Colonic mucosa (tissue), 4 donors: ENCODE results near the gene TCF25. TPM values are rescaled to one million over a fixed set of nuclear protein-coding genes. Genes with fewer than 3 reads are reported as not detected.

Experiments
- DNase-seq: peaks from one replicate; pipeline ENCODE4 v3.0.0-alpha.2; 2020
- H3K27ac ChIP-seq: fragments of 200-600 bp; one replicate; pipeline ENCODE4 v1.8.0; 2021
- H3K27me3 ChIP-seq: fragments of 200-600 bp; one replicate; pipeline ENCODE4 v1.8.0; 2021
- H3K36me3 ChIP-seq: fragments of 200-600 bp; one replicate; pipeline ENCODE4 v1.8.0; 2021
- H3K4me1 ChIP-seq: fragments of 200-600 bp; one replicate; pipeline ENCODE4 v1.8.0; 2021; ENCODE audit warnings: mild to moderate bottlenecking
- H3K4me3 ChIP-seq: fragments of 200-600 bp; one replicate; pipeline ENCODE4 v1.8.0; 2021
- H3K9ac ChIP-seq, 2 donors: one replicate each; pipeline ENCODE4 v1.7.0; 2013; ENCODE audit warnings: control low read depth in 2 of 2, low read depth in 2 of 2, low read length in 2 of 2
- H3K9me3 ChIP-seq: fragments of 200-600 bp; one replicate; pipeline ENCODE4 v1.8.0; 2021
- CTCF ChIP-seq: fragments of 200-600 bp; IDR thresholded peaks from one replicate; pipeline ENCODE4 v1.8.0; 2022; ENCODE audit warnings: antibody characterized with exemption, mild to moderate bottlenecking
- intact Hi-C: fragments of 100-400 bp; cut with DNase I; formaldehyde crosslinking; loops from one replicate; pipeline ENCODE4 v1.14.1; 2022
- total RNA-seq, 2 donors: library from RNA; stranded (reverse); fragmentation: NEBNext Ultra II Directional in 1 of 2; extraction: Animal tissue kit (Norgen Biotek cat#: 25700) in 1 of 2; gene quantifications; one replicate each; pipeline ENCODE4 v1.2.1, GENCODE V29; 2021
- donor health status: healthy.
- donor health status: DM: no; HTN: no; CAD: no.
- donor health status: DM: no; HTN: no; CAD: no.

Gene TCF25
- total RNA-seq, 2 donors from 2014 or later, result 164 to 165 TPM

- intact Hi-C loops, result no loop called here
- H3K9me3 ChIP-seq, result no peaks in the 10 kb centered on the region
- H3K4me3 ChIP-seq, result peak overlapping the region; percentile 14
- no peak for TF ChIP-seq CTCF
- H3K36me3 ChIP-seq, result no peaks in the 10 kb centered on the region
- peaks cover 10% of the 10 kb centered on the region for H3K27me3 ChIP-seq
- peak overlapping the region; percentile 4 for H3K27ac ChIP-seq
- H3K4me1 ChIP-seq, result peaks cover 17% of the 10 kb centered on the region
- DNase-seq, result peak; percentile 70
- peak overlapping the region; percentile 33 to 51 for H3K9ac ChIP-seq
Measured at GRCh38 chr16:89917773-89918452, 44.5 kb downstream of the TCF25 start.

- peaks cover 20% of the 10 kb centered on the region for H3K4me1 ChIP-seq
- peak; percentile 29 for TF ChIP-seq CTCF
- H3K9ac ChIP-seq, result peak within 1 kb of the TSS; percentile 33 to 51
- peak within 1 kb of the TSS; percentile 14 for H3K4me3 ChIP-seq
- intact Hi-C loops, result no loop called here
- peaks cover 14% of the 10 kb centered on the region for H3K27me3 ChIP-seq
- DNase-seq, result no peak
- H3K9me3 ChIP-seq, result no peaks in the 10 kb centered on the region
- H3K36me3 ChIP-seq, result no peaks in the 10 kb centered on the region
- peak within 1 kb of the TSS; percentile 4 for H3K27ac ChIP-seq
Measured at GRCh38 chr16:89918453-89919347, 45.3 kb downstream of the TCF25 start, which contains the start of gene MC1R. MC1R (plus strand) TSS chr16:89918862; CDS start chr16:89919259, 397 bp downstream.

GRCh38 chr16:89919535-89920406 lies 46.4 kb downstream of the TCF25 start:
- intact Hi-C loops, result no loop called here
- H3K27ac ChIP-seq, result no peak overlapping the region
- no peak for DNase-seq
- peaks cover 23% of the 10 kb centered on the region for H3K4me1 ChIP-seq
- no peak overlapping the region for H3K9ac ChIP-seq
- H3K9me3 ChIP-seq, result no peaks in the 10 kb centered on the region
- no peaks in the 10 kb centered on the region for H3K36me3 ChIP-seq
- no peak for TF ChIP-seq CTCF
- H3K4me3 ChIP-seq, result no peak overlapping the region
- H3K27me3 ChIP-seq, result peaks cover 25% of the 10 kb centered on the region

- peak overlapping the region; percentile 85 for H3K27ac ChIP-seq
- H3K4me1 ChIP-seq, result peaks cover 26% of the 10 kb centered on the region
- no peaks in the 10 kb centered on the region for H3K9me3 ChIP-seq
- intact Hi-C loops, result no loop called here
- H3K4me3 ChIP-seq, result no peak overlapping the region
- no peaks in the 10 kb centered on the region for H3K36me3 ChIP-seq
- DNase-seq, result no peak
- TF ChIP-seq CTCF, result no peak
- H3K27me3 ChIP-seq, result peaks cover 30% of the 10 kb centered on the region
- H3K9ac ChIP-seq, result no peak overlapping the region
Measured at GRCh38 chr16:89920723-89921122, 47.3 kb downstream of the TCF25 start.

GRCh38 chr16:89921131-89921701 lies 47.8 kb downstream of the TCF25 start:
- TF ChIP-seq CTCF, result no peak
- no peak overlapping the region for H3K4me3 ChIP-seq
- H3K27me3 ChIP-seq, result peaks cover 33% of the 10 kb centered on the region
- H3K9me3 ChIP-seq, result no peaks in the 10 kb centered on the region
- peaks cover 28% of the 10 kb centered on the region for H3K4me1 ChIP-seq
- DNase-seq, result no peak
- peak overlapping the region; percentile 85 for H3K27ac ChIP-seq
- intact Hi-C loops, result no loop called here
- H3K36me3 ChIP-seq, result no peaks in the 10 kb centered on the region
- peak overlapping the region in 1 of 2 donors; percentile 58 for H3K9ac ChIP-seq
